SJSA1 (cell line): ENCODE data around the gene RNF130. TPM values are rescaled to one million over a fixed set of nuclear protein-coding genes. Genes with fewer than 3 reads are reported as not detected.

ENCODE experiments used
- DNase-seq, 2 experiments: peaks; one replicate each; pipeline ENCODE4 v3.0.0-alpha.2; 2015 to 2020; ENCODE audit warnings: low spot score in 2 of 2, low read depth in 1 of 2
- H3K27ac ChIP-seq: fragments of 250-450 bp; sonication (Bioruptor Pico); 2 replicates; pipeline ENCODE4 v1.5.1; 2020; ENCODE audit warnings: mild to moderate bottlenecking, moderate library complexity
- H3K27me3 ChIP-seq: fragments of 250-450 bp; sonication (Bioruptor Pico); replicated peaks from 2 replicates; pipeline ENCODE4 v1.5.1; 2020; ENCODE audit warnings: mild to moderate bottlenecking, moderate library complexity
- H3K36me3 ChIP-seq: fragments of 250-450 bp; sonication (Bioruptor Pico); 2 replicates; pipeline ENCODE4 v1.5.1; 2020; ENCODE audit warnings: mild to moderate bottlenecking
- H3K4me1 ChIP-seq: fragments of 250-450 bp; sonication (Bioruptor Pico); replicated peaks from 2 replicates; pipeline ENCODE4 v1.6.1; 2021; ENCODE audit warnings: mild to moderate bottlenecking
- H3K4me3 ChIP-seq: fragments of 250-450 bp; sonication (Bioruptor Pico); 2 replicates; pipeline ENCODE4 v1.5.1; 2020; ENCODE audit warnings: mild to moderate bottlenecking
- H3K9me3 ChIP-seq: fragments of 250-450 bp; sonication (Bioruptor Pico); replicated peaks from 2 replicates; pipeline ENCODE4 v1.5.1; 2020; ENCODE audit warnings: mild to moderate bottlenecking
- total RNA-seq: library from RNA; depleted of rRNA; stranded (reverse); fragments of >200 nt; shearing (Covaris generic); gene quantifications from 2 replicates; pipeline ENCODE4 v1.2.3, GENCODE V29; 2014; rRNA removed

Gene RNF130
- total RNA-seq, result 0.61 TPM in 1 of 2 replicates, not detected in the other

- Histone ChIP-seq H3K4me3 (peak within 1 kb of the TSS; percentile 37), H3K9me3 (peaks cover 20% of the 10 kb centered on the region), H3K4me1 (peaks cover 8% of the 10 kb centered on the region), H3K27me3 (peaks cover 35% of the 10 kb centered on the region), H3K36me3 (no peaks in the 10 kb centered on the region), H3K27ac (no peak within 1 kb of the TSS)
- DNase-seq, result peak; percentile 52 to 64
Measured at GRCh38 chr5:180071531-180072255, at the start of gene RNF130. TSS of gene RNF130 (minus strand) at chr5:180071759. CDS start at chr5:180071702, 57 bp downstream.

- no peak overlapping the region for H3K4me3 ChIP-seq
- no peaks in the 10 kb centered on the region for H3K36me3 ChIP-seq
- peaks cover 14% of the 10 kb centered on the region for H3K27me3 ChIP-seq
- no peak for DNase-seq
- no peaks in the 10 kb centered on the region for H3K4me1 ChIP-seq
- no peak overlapping the region for H3K27ac ChIP-seq
- H3K9me3 ChIP-seq, result no peaks in the 10 kb centered on the region; the same call in 1 of the 2 replicates
Measured at GRCh38 chr5:180120237-180121101, 48.9 kb upstream of the RNF130 start.

DNA sequence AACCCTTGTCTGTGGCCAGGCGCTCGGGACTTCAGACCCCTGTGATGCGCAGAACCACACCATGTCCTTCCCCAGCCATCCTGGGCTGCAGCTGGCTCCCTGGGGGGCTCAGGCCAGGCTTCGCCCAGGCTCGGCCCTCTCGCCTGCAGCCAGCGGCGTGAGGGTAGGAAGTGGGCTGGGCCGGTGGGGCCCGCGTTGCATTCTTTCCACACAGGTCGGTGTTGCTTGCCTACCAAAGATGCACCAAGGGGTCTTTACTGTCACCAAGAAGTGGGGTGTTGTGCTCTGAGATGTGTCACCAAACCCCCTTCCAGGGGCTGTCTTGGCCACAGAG lies 48.3 kb upstream of the RNF130 start:
- Histone ChIP-seq H3K27me3 (peaks cover 8% of the 10 kb centered on the region), H3K9me3 (no peaks in the 10 kb centered on the region; the same call in 1 of the 2 replicates), H3K36me3 (no peaks in the 10 kb centered on the region), H3K4me3 (no peak overlapping the region), H3K4me1 (no peaks in the 10 kb centered on the region), H3K27ac (no peak overlapping the region)
- no peak for DNase-seq

- Histone ChIP-seq H3K9me3 (no peaks in the 10 kb centered on the region; the same call in 1 of the 2 replicates), H3K4me1 (no peaks in the 10 kb centered on the region), H3K27me3 (peaks cover 2% of the 10 kb centered on the region), H3K4me3 (no peak overlapping the region), H3K27ac (no peak overlapping the region), H3K36me3 (no peaks in the 10 kb centered on the region)
- no peak for DNase-seq
Measured at GRCh38 chr5:180119031-180119902, 47.7 kb upstream of the RNF130 start.

DNA sequence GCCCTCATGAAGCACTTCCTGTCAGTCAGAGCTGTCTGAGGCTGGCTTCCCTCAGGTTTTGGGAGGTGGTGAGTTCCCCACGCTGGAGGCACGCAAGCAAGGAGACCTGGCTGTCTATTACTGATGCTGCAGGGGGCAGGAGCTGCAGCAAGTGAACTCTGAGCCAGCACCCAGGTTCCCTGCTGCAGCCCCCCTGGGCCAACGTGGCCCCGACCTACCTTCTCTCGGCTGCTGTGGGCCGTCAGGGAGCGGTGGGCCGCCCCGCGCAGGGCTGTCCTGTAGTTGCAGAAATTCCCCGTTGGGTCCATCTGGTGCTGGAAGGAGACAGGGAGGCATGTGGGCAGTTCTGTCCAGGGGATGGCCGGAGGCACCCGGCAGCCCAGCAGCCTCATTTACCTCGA lies 46.8 kb upstream of the RNF130 start:
- no peak for DNase-seq
- Histone ChIP-seq H3K36me3 (no peaks in the 10 kb centered on the region), H3K4me3 (no peak overlapping the region), H3K27me3 (no peaks in the 10 kb centered on the region), H3K4me1 (no peaks in the 10 kb centered on the region), H3K9me3 (no peaks in the 10 kb centered on the region; the same call in 1 of the 2 replicates), H3K27ac (no peak overlapping the region)

DNA sequence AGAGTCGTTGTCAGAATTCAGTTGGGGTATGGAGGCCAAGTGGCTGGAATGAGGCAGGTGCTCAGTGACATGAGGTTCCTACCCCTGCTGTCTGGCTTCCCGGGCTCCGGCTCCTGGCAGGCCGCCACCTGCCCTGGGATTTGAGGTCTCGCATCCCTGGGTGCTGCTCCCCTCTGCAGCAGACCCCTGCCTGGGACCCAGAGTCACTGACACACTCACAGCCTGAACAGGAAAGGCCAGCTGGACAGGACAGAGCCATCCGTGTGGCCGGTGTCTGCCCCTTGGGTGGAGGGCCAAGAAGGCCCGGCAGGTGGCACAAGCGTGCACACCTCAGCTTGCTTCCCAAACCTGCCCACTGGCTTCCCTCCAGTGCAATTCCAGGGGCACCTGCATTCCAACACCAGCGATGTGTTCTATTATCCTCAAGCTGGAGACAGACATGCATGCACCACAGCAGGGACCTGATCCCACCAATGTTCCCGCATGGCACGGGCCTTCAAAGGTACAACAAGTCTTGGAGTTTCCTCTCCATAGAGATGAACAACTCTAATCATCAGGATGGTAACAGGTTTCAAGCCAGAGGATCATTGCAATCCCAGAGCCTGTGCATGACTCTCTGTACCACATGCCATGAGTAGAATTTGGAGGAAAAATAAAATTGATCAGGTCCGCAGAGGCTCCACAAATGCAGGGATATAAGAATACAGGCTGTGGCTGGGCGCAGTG lies 45.6 kb upstream of the RNF130 start:
- H3K4me3 ChIP-seq, result no peak overlapping the region

DNA sequence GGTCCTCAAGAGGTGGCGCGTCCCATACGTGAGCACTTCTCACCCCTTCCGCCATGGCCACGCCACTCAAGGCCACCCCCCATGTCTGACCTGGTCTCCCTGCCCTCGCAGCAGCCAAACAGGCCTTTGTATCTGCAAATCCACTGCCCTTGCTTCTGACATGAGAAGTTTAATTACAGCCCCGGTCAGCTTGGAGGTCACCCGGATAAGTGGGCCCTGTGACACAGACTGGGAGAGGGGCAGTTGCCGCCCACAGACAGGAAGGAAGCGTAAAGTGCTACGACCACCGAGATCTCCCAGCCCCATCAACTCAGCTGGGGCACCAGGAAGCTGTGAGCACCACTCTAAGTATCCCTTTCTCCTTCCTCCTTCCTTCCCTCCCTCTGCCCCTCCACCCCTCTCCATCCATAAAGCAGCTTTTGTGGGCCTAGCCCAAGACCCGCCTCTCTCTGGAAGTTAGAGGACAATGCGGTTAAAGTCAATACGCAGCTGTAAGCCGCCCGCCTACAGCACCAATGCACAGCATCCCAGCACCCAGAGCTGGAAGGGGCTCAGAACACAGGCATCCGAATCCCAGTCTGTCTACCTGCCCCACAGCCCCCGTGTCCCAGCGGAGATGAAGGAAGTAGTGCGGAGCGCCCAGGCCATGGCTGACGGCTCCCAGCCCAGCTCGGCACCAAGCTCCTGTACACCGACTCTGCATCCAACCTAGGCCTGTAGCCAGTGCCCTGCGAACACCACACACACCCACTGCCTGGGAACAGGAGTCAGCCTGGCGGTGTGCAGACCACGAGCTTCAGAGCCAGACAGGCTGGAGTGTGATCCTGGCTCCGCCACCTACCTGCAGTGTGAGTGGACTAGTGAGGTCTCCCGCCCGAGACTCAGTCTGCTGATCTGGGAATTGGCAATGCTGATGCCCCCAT lies 44.8 kb upstream of the RNF130 start:
- H3K9me3 ChIP-seq, result no peaks in the 10 kb centered on the region
- H3K27me3 ChIP-seq, result no peaks in the 10 kb centered on the region
- H3K27ac ChIP-seq, result no peak overlapping the region
- DNase-seq, result no peak
- H3K4me3 ChIP-seq, result no peak overlapping the region
- H3K36me3 ChIP-seq, result no peaks in the 10 kb centered on the region
- H3K4me1 ChIP-seq, result no peaks in the 10 kb centered on the region

More for the DNA sequence above, 45.6 kb upstream of the RNF130 start:
- Histone ChIP-seq H3K27me3 (no peaks in the 10 kb centered on the region), H3K9me3 (no peaks in the 10 kb centered on the region; the same call in 1 of the 2 replicates), H3K27ac (no peak overlapping the region), H3K4me1 (no peaks in the 10 kb centered on the region), H3K36me3 (no peaks in the 10 kb centered on the region)
- no peak for DNase-seq

- H3K4me1 ChIP-seq, result no peaks in the 10 kb centered on the region
- H3K36me3 ChIP-seq, result no peaks in the 10 kb centered on the region
- no peaks in the 10 kb centered on the region for H3K27me3 ChIP-seq
- DNase-seq, result no peak
- H3K4me3 ChIP-seq, result no peak overlapping the region
- no peaks in the 10 kb centered on the region for H3K9me3 ChIP-seq
- H3K27ac ChIP-seq, result no peak overlapping the region
Measured at GRCh38 chr5:180115326-180116076, 43.9 kb upstream of the RNF130 start.

- H3K27ac ChIP-seq, result no peak overlapping the region
- no peaks in the 10 kb centered on the region for H3K9me3 ChIP-seq
- no peaks in the 10 kb centered on the region for H3K36me3 ChIP-seq
- H3K4me1 ChIP-seq, result no peaks in the 10 kb centered on the region
- no peak for DNase-seq
- H3K27me3 ChIP-seq, result no peaks in the 10 kb centered on the region
- no peak overlapping the region for H3K4me3 ChIP-seq
Measured at GRCh38 chr5:180114304-180115003, 42.9 kb upstream of the RNF130 start.

- Histone ChIP-seq H3K4me1 (no peaks in the 10 kb centered on the region), H3K27me3 (no peaks in the 10 kb centered on the region), H3K4me3 (no peak overlapping the region), H3K9me3 (no peaks in the 10 kb centered on the region), H3K27ac (no peak overlapping the region), H3K36me3 (no peaks in the 10 kb centered on the region)
- peak in 1 of 2 experiments; percentile 41 for DNase-seq
Measured at GRCh38 chr5:180113660-180114303, 42.2 kb upstream of the RNF130 start.
